HFFc6 (cell line): Measurements from ENCODE around the gene ITIH3. TPM values are rescaled to one million over a fixed set of nuclear protein-coding genes. Genes with fewer than 3 reads are reported as not detected.

Experiments
- DNase-seq: peaks from one replicate; pipeline ENCODE4 v3.0.0-alpha.2; 2018
- H3K27ac Mint-ChIP-seq: 2 replicates; pipeline ENCODE4 v1.8.0; 2020; ENCODE audit warnings: mild to moderate bottlenecking, mixed read lengths
- H3K27me3 Mint-ChIP-seq: 2 replicates; pipeline ENCODE4 v1.8.0; 2021; ENCODE audit warnings: mild to moderate bottlenecking, moderate library complexity, mixed read lengths; ENCODE audit not compliant: insufficient read depth
- H3K36me3 Mint-ChIP-seq: 2 replicates; pipeline ENCODE4 v1.8.0; 2021; ENCODE audit warnings: low read depth, mixed read lengths
- H3K4me1 Mint-ChIP-seq: 2 replicates; pipeline ENCODE4 v1.8.0; 2020; ENCODE audit warnings: low read depth, mixed read lengths
- H3K4me3 Mint-ChIP-seq: 2 replicates; pipeline ENCODE4 v1.8.0; 2020; ENCODE audit warnings: mild to moderate bottlenecking, moderate library complexity, mixed read lengths
- H3K9me3 Mint-ChIP-seq: 2 replicates; pipeline ENCODE4 v1.8.0; 2020; ENCODE audit warnings: mild to moderate bottlenecking, mixed read lengths
- total RNA-seq, 6 experiments: library from RNA; stranded (reverse); fragmentation: NEBNext Ultra II Directional; extraction: Animal tissue kit (Norgen Biotek cat#: 25700); gene quantifications; 2 replicates in 1 of 6; 3 replicates in 5 of 6; pipeline ENCODE4 v1.2.3, GENCODE V29; 2021
- TF ChIP-seq, protein P1 (sequence below): fragments of 200-600 bp; sonication (generic); IDR thresholded peaks from 2 replicates; pipeline ENCODE4 v1.5.0; 2021; ENCODE audit warnings: antibody characterized with exemption, mild to moderate bottlenecking

ITIH3 gene
- total RNA-seq, 6 experiments from 2014 or later: 0.59 to 1.3 (median 0.70) TPM

GRCh38 chr3:52791366-52791765 lies 3.2 kb upstream of the ITIH3 start:
- Mint-ChIP-seq H3K4me3 (no peak overlapping the region), H3K27me3 (peaks cover 26% of the 10 kb centered on the region), H3K36me3 (no peaks in the 10 kb centered on the region), H3K9me3 (no peaks in the 10 kb centered on the region), H3K27ac (no peak overlapping the region), H3K4me1 (peaks cover 11% of the 10 kb centered on the region; the same call in 1 of the 2 replicates)
- TF ChIP-seq, protein P1, sequence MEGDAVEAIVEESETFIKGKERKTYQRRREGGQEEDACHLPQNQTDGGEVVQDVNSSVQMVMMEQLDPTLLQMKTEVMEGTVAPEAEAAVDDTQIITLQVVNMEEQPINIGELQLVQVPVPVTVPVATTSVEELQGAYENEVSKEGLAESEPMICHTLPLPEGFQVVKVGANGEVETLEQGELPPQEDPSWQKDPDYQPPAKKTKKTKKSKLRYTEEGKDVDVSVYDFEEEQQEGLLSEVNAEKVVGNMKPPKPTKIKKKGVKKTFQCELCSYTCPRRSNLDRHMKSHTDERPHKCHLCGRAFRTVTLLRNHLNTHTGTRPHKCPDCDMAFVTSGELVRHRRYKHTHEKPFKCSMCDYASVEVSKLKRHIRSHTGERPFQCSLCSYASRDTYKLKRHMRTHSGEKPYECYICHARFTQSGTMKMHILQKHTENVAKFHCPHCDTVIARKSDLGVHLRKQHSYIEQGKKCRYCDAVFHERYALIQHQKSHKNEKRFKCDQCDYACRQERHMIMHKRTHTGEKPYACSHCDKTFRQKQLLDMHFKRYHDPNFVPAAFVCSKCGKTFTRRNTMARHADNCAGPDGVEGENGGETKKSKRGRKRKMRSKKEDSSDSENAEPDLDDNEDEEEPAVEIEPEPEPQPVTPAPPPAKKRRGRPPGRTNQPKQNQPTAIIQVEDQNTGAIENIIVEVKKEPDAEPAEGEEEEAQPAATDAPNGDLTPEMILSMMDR: no peak
- DNase-seq: no peak

- DNase-seq: no peak
- Mint-ChIP-seq H3K4me1 (peaks cover 11% of the 10 kb centered on the region; the same call in 1 of the 2 replicates), H3K27ac (no peak overlapping the region), H3K36me3 (no peaks in the 10 kb centered on the region), H3K27me3 (peaks cover 27% of the 10 kb centered on the region), H3K9me3 (no peaks in the 10 kb centered on the region), H3K4me3 (no peak overlapping the region)
- TF ChIP-seq, protein P1: no peak
Observed at GRCh38 chr3:52791928-52792327, 2.7 kb upstream of the ITIH3 start.

DNA sequence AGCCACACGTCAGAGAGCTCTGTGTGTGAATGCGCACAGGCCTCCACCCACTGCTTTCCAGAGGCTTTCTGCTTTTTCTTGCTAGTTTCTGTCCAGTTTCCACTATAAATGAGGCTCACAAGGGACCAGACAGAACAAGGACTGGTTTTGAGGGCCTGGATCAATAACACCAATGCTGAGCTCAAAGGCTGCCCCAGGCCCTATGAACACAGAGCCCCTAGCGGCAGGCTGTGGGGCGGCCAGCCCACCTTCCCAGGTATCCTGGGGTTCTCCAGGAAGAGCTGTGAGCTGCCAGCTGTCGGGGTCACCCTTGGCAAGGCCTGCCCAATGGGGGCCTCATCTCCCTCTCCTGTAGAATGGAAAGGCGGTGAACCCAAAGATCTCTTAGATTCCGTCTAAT lies 2.2 kb upstream of the ITIH3 start:
- Mint-ChIP-seq H3K4me3 (no peak overlapping the region), H3K36me3 (no peaks in the 10 kb centered on the region), H3K27ac (no peak overlapping the region), H3K27me3 (peaks cover 27% of the 10 kb centered on the region), H3K9me3 (no peaks in the 10 kb centered on the region), H3K4me1 (peaks cover 11% of the 10 kb centered on the region; the same call in 1 of the 2 replicates)
- TF ChIP-seq, protein P1: peak; percentile 13; the same call in 1 of the 2 replicates
- DNase-seq: no peak

DNA sequence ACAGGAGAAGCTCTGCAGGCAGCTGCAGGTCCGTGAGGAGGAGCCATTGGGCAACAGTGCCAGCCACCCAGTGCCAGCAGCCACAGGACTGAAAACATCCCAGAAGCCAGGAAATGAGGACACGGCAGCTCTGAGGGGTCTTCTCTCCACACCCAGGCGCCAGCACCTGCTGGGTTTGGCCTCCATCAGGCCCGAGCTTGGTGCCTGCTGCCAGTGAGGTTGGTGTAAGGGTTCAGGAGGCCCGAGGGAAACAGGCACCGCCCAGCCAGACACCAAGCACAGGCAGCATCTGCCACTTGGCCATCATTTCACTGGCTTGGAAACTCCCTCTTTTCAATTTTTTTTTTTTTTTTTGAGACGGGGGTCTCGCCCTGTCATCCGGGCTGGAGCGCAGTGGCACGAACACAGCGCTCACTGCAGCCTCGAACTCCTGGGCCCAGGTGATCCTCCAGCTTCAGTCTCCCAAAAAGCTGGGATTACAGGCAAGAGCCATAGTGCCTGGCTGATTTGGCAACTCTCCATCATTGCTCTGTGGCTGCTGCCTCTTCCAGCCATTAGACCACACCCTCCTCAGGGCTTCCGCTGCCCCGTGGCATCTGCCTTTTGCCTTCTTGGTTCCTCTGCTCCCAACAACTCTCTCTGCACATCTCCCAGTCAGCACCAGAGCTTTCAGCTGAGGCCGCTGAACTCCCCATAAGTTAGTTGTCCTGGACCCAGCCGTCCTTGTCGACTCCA lies 1.5 kb upstream of the ITIH3 start:
- H3K36me3 Mint-ChIP-seq: no peaks in the 10 kb centered on the region
- TF ChIP-seq, protein P1: no peak
- H3K27ac Mint-ChIP-seq: no peak overlapping the region
- no peak overlapping the region for H3K4me3 Mint-ChIP-seq
- H3K27me3 Mint-ChIP-seq: peaks cover 23% of the 10 kb centered on the region
- peaks cover 11% of the 10 kb centered on the region; the same call in 1 of the 2 replicates for H3K4me1 Mint-ChIP-seq
- DNase-seq: peak; percentile 8
- H3K9me3 Mint-ChIP-seq: no peaks in the 10 kb centered on the region

DNA sequence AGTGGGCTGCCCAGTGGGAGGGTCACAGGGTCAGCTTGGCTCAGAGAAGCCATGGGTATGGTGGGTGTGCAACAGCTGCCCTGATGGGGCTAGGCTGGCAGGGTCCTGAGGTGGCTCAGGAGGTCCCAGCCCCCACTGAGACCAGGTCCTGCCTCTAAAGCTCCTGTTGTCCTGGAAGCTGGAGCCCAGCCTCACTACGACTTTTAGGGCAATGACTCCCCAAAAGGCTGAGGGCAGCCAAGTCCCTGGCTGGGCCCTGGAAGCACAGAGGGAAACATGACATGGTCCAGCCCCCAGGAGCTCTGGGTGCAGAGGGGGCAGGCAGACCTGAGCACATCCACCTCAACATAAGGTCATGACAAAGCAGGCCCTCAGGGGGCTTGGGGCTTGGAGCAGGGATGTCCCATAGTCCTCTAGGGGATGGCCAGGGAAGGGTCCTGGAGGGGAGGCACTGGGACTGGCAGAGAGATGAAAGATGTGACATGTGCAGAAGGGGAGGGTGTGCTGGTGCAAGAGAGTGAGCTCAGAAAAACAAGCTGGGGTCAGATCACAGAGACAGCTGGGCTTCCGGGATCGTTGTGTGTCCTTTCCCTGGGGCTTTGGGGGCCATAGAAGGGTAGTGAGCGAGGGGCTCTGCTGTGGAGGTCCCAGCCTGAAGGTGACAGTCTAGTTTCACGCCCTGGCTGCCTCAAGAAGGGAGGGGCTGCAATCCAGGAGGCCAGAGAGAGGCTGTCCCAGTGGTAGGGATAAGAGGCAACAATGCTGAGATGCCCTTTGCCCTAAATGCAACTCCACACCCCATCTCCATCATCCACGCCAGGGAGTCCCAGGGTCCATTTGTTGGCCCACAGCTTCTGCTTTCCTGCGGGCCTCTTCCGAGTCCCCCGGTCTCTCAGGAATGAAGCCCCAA lies 639 bp upstream of the ITIH3 start:
- Mint-ChIP-seq H3K36me3 (no peaks in the 10 kb centered on the region), H3K27ac (peak overlapping the region; percentile 51; the same call in 1 of the 2 replicates), H3K9me3 (no peaks in the 10 kb centered on the region), H3K4me3 (no peak overlapping the region), H3K4me1 (peaks cover 11% of the 10 kb centered on the region; the same call in 1 of the 2 replicates), H3K27me3 (peaks cover 23% of the 10 kb centered on the region)
- DNase-seq: no peak
- TF ChIP-seq, protein P1: no peak
